Activated T-helper 2 cell treated with anti-CD3 and anti-CD28 coated beads, Interferon-gamma antibody, Interleukin-2, Interleukin-4, amounts not matched to agents 10 μg/mL and 5 μg/mL and 100 μg/mL, durations not matched to agents 14 hours and 24 hours and 36 hours (primary cell): ENCODE measurements around the gene IQSEC1. TPM values are rescaled to one million over a fixed set of nuclear protein-coding genes. Genes with fewer than 3 reads are reported as not detected.

Experiments
- DNase-seq: peaks from one replicate; pipeline ENCODE4 v3.0.0; 2021; ENCODE audit warnings: low spot score
- H3K27ac Mint-ChIP-seq: one replicate; pipeline ENCODE4 v1.8.0; 2021; ENCODE audit warnings: mixed read lengths
- H3K27me3 Mint-ChIP-seq: one replicate; pipeline ENCODE4 v1.8.0; 2021; ENCODE audit warnings: low read depth, mixed read lengths
- H3K36me3 Mint-ChIP-seq: one replicate; pipeline ENCODE4 v1.8.0; 2021; ENCODE audit warnings: low read depth, mixed read lengths
- H3K4me1 Mint-ChIP-seq: one replicate; pipeline ENCODE4 v1.8.0; 2021; ENCODE audit warnings: low read depth, mixed read lengths
- H3K4me3 Mint-ChIP-seq: one replicate; pipeline ENCODE4 v1.8.0; 2021; ENCODE audit warnings: low read depth, mild to moderate bottlenecking, moderate library complexity, mixed read lengths
- H3K9me3 Mint-ChIP-seq: one replicate; pipeline ENCODE4 v1.8.0; 2021; ENCODE audit warnings: mixed read lengths
- intact Hi-C: fragments of 100-400 bp; cut with micrococcal nuclease; formaldehyde crosslinking; loops from one replicate; pipeline ENCODE4 v1.15.1; 2023
- total RNA-seq: library from RNA; stranded (reverse); gene quantifications from 2 replicates; pipeline ENCODE4 v1.2.3, GENCODE V29; 2022

Gene IQSEC1
- total RNA-seq, 1 donor from 2014 or later = 28.1 TPM

- intact Hi-C loops = no loop called here
- H3K9me3 Mint-ChIP-seq = no peaks in the 10 kb centered on the region
- DNase-seq = no peak
- no peaks in the 10 kb centered on the region for H3K4me1 Mint-ChIP-seq
- H3K36me3 Mint-ChIP-seq = peaks cover 25% of the 10 kb centered on the region
- H3K4me3 Mint-ChIP-seq = no peak overlapping the region
- no peak overlapping the region for H3K27ac Mint-ChIP-seq
- no peaks in the 10 kb centered on the region for H3K27me3 Mint-ChIP-seq
Measured at GRCh38 chr3:12908859-12909258, 164.4 kb downstream of the IQSEC1 start.

- H3K4me3 Mint-ChIP-seq = no peak overlapping the region
- H3K27me3 Mint-ChIP-seq = no peaks in the 10 kb centered on the region
- H3K9me3 Mint-ChIP-seq = no peaks in the 10 kb centered on the region
- intact Hi-C loops = no loop called here
- no peaks in the 10 kb centered on the region for H3K4me1 Mint-ChIP-seq
- H3K27ac Mint-ChIP-seq = no peak overlapping the region
- peaks cover 22% of the 10 kb centered on the region for H3K36me3 Mint-ChIP-seq
- DNase-seq = no peak
Measured at GRCh38 chr3:12908136-12908730, 165.0 kb downstream of the IQSEC1 start.

- Mint-ChIP-seq H3K4me1 (no peaks in the 10 kb centered on the region), H3K27ac (no peak overlapping the region), H3K27me3 (no peaks in the 10 kb centered on the region), H3K9me3 (no peaks in the 10 kb centered on the region), H3K4me3 (no peak overlapping the region), H3K36me3 (peaks cover 22% of the 10 kb centered on the region)
- DNase-seq = no peak
- intact Hi-C loops = no loop called here
Measured at GRCh38 chr3:12907729-12908128, 165.5 kb downstream of the IQSEC1 start.

- Mint-ChIP-seq H3K4me1 (no peaks in the 10 kb centered on the region), H3K27me3 (no peaks in the 10 kb centered on the region), H3K4me3 (no peak overlapping the region), H3K9me3 (no peaks in the 10 kb centered on the region), H3K36me3 (peaks cover 23% of the 10 kb centered on the region), H3K27ac (no peak overlapping the region)
- intact Hi-C loops = no loop called here
- no peak for DNase-seq
Measured at GRCh38 chr3:12907296-12907695, 165.9 kb downstream of the IQSEC1 start.

- Mint-ChIP-seq H3K4me3 (no peak overlapping the region), H3K27ac (no peak overlapping the region), H3K4me1 (no peaks in the 10 kb centered on the region), H3K9me3 (no peaks in the 10 kb centered on the region), H3K36me3 (peaks cover 24% of the 10 kb centered on the region), H3K27me3 (no peaks in the 10 kb centered on the region)
- intact Hi-C loops = no loop called here
- no peak for DNase-seq
Measured at GRCh38 chr3:12906916-12907290, 166.3 kb downstream of the IQSEC1 start.

GRCh38 chr3:12906141-12906915 lies 166.9 kb downstream of the IQSEC1 start:
- no peaks in the 10 kb centered on the region for H3K27me3 Mint-ChIP-seq
- no peak overlapping the region for H3K4me3 Mint-ChIP-seq
- H3K4me1 Mint-ChIP-seq = no peaks in the 10 kb centered on the region
- no peak overlapping the region for H3K27ac Mint-ChIP-seq
- no peaks in the 10 kb centered on the region for H3K9me3 Mint-ChIP-seq
- intact Hi-C loops = no loop called here
- peaks cover 24% of the 10 kb centered on the region for H3K36me3 Mint-ChIP-seq
- DNase-seq = no peak

GRCh38 chr3:12905316-12906071 lies 167.7 kb downstream of the IQSEC1 start:
- peaks cover 24% of the 10 kb centered on the region for H3K36me3 Mint-ChIP-seq
- no peaks in the 10 kb centered on the region for H3K27me3 Mint-ChIP-seq
- H3K4me3 Mint-ChIP-seq = no peak overlapping the region
- intact Hi-C loops = no loop called here
- DNase-seq = no peak
- no peak overlapping the region for H3K27ac Mint-ChIP-seq
- H3K9me3 Mint-ChIP-seq = no peaks in the 10 kb centered on the region
- no peaks in the 10 kb centered on the region for H3K4me1 Mint-ChIP-seq

GRCh38 chr3:12904951-12905315 lies 168.3 kb downstream of the IQSEC1 start:
- no peak for DNase-seq
- H3K9me3 Mint-ChIP-seq = no peaks in the 10 kb centered on the region
- peaks cover 24% of the 10 kb centered on the region for H3K36me3 Mint-ChIP-seq
- H3K4me3 Mint-ChIP-seq = no peak overlapping the region
- intact Hi-C loops = no loop called here
- no peak overlapping the region for H3K27ac Mint-ChIP-seq
- no peaks in the 10 kb centered on the region for H3K27me3 Mint-ChIP-seq
- no peaks in the 10 kb centered on the region for H3K4me1 Mint-ChIP-seq

- intact Hi-C loops = no loop called here
- H3K27me3 Mint-ChIP-seq = no peaks in the 10 kb centered on the region
- H3K27ac Mint-ChIP-seq = no peak overlapping the region
- no peaks in the 10 kb centered on the region for H3K9me3 Mint-ChIP-seq
- H3K4me3 Mint-ChIP-seq = no peak overlapping the region
- H3K4me1 Mint-ChIP-seq = no peaks in the 10 kb centered on the region
- peaks cover 26% of the 10 kb centered on the region for H3K36me3 Mint-ChIP-seq
- no peak for DNase-seq
Measured at GRCh38 chr3:12903881-12904280, 169.3 kb downstream of the IQSEC1 start.

- intact Hi-C loops = no loop called here
- H3K9me3 Mint-ChIP-seq = no peaks in the 10 kb centered on the region
- H3K27ac Mint-ChIP-seq = no peak overlapping the region
- no peak overlapping the region for H3K4me3 Mint-ChIP-seq
- H3K4me1 Mint-ChIP-seq = no peaks in the 10 kb centered on the region
- DNase-seq = no peak
- H3K36me3 Mint-ChIP-seq = peaks cover 28% of the 10 kb centered on the region
- H3K27me3 Mint-ChIP-seq = no peaks in the 10 kb centered on the region
Measured at GRCh38 chr3:12903000-12903800, 170.0 kb downstream of the IQSEC1 start.

- Mint-ChIP-seq H3K36me3 (peaks cover 28% of the 10 kb centered on the region), H3K9me3 (no peaks in the 10 kb centered on the region), H3K27ac (no peak overlapping the region), H3K4me1 (no peaks in the 10 kb centered on the region), H3K4me3 (no peak overlapping the region), H3K27me3 (no peaks in the 10 kb centered on the region)
- no peak for DNase-seq
- intact Hi-C loops = no loop called here
Measured at GRCh38 chr3:12902181-12902999, 170.8 kb downstream of the IQSEC1 start.

- Mint-ChIP-seq H3K27me3 (no peaks in the 10 kb centered on the region), H3K27ac (no peak overlapping the region), H3K4me1 (no peaks in the 10 kb centered on the region), H3K9me3 (no peaks in the 10 kb centered on the region), H3K4me3 (no peak overlapping the region), H3K36me3 (peaks cover 23% of the 10 kb centered on the region)
- intact Hi-C loops = no loop called here
- no peak for DNase-seq
Measured at GRCh38 chr3:12901623-12902045, 171.6 kb downstream of the IQSEC1 start.
